Endothelial cell (in vitro differentiated cells): Measurements from ENCODE around the gene ABCA12. TPM values are rescaled to one million over a fixed set of nuclear protein-coding genes. Genes with fewer than 3 reads are reported as not detected.

Source experiments
- DNase-seq: peaks from one replicate; pipeline ENCODE4 v3.0.0; 2021; ENCODE audit warnings: low spot score
- H3K27ac Mint-ChIP-seq: one replicate; pipeline ENCODE4 v1.8.0; 2021; ENCODE audit warnings: mixed read lengths, inconsistent platforms; ENCODE audit not compliant: unreplicated experiment
- H3K27me3 Mint-ChIP-seq: one replicate; pipeline ENCODE4 v1.8.0; 2021; ENCODE audit warnings: mild to moderate bottlenecking, moderate library complexity, mixed read lengths, inconsistent platforms; ENCODE audit not compliant: unreplicated experiment
- H3K36me3 Mint-ChIP-seq: one replicate; pipeline ENCODE4 v1.8.0; 2021; ENCODE audit warnings: mild to moderate bottlenecking, low read depth, mixed read lengths, inconsistent platforms; ENCODE audit not compliant: unreplicated experiment
- H3K4me1 Mint-ChIP-seq: one replicate; pipeline ENCODE4 v1.8.0; 2021; ENCODE audit warnings: mild to moderate bottlenecking, mixed read lengths, inconsistent platforms; ENCODE audit not compliant: unreplicated experiment
- H3K4me3 Mint-ChIP-seq: one replicate; pipeline ENCODE4 v1.8.0; 2021; ENCODE audit warnings: mild to moderate bottlenecking, mixed read lengths, inconsistent platforms; ENCODE audit not compliant: unreplicated experiment
- H3K9me3 Mint-ChIP-seq: one replicate; pipeline ENCODE4 v1.8.0; 2021; ENCODE audit warnings: mixed read lengths, inconsistent platforms; ENCODE audit not compliant: unreplicated experiment
- CTCF ChIP-seq: fragments of 200-600 bp; sonication (generic); IDR thresholded peaks from one replicate; pipeline ENCODE4 v1.5.0; 2021; ENCODE audit warnings: antibody characterized with exemption; ENCODE audit not compliant: unreplicated experiment
- total RNA-seq: library from RNA; stranded (reverse); fragmentation: NEBNext Ultra II Directional; extraction: Animal tissue kit (Norgen Biotek cat#: 25700); gene quantifications from one replicate; pipeline ENCODE4 v1.2.1, GENCODE V29; 2021; ENCODE audit not compliant: unreplicated experiment

ABCA12 gene
- total RNA-seq, 1 donor from 2014 or later, result not detected

GRCh38 chr2:215027779-215028178 is 110.6 kb downstream of the ABCA12 start:
- H3K4me1 Mint-ChIP-seq, result peaks cover 3% of the 10 kb centered on the region

GRCh38 chr2:215022910-215023309 is 115.5 kb downstream of the ABCA12 start:
- Mint-ChIP-seq H3K27ac (no peak overlapping the region), H3K27me3 (no peaks in the 10 kb centered on the region), H3K4me1 (no peaks in the 10 kb centered on the region), H3K4me3 (no peak overlapping the region), H3K9me3 (no peaks in the 10 kb centered on the region), H3K36me3 (no peaks in the 10 kb centered on the region)
- TF ChIP-seq CTCF, result no peak
- DNase-seq, result no peak

More at GRCh38 chr2:215027779-215028178, 110.6 kb downstream of the ABCA12 start:
- H3K9me3 Mint-ChIP-seq, result no peaks in the 10 kb centered on the region
- DNase-seq, result no peak
- H3K27ac Mint-ChIP-seq, result no peak overlapping the region
- H3K27me3 Mint-ChIP-seq, result no peaks in the 10 kb centered on the region
- H3K4me3 Mint-ChIP-seq, result no peak overlapping the region
- TF ChIP-seq CTCF, result no peak
- H3K36me3 Mint-ChIP-seq, result no peaks in the 10 kb centered on the region

GRCh38 chr2:215022418-215022817 is 116.0 kb downstream of the ABCA12 start:
- H3K4me3 Mint-ChIP-seq, result no peak overlapping the region
- no peaks in the 10 kb centered on the region for H3K4me1 Mint-ChIP-seq
- no peaks in the 10 kb centered on the region for H3K9me3 Mint-ChIP-seq
- no peaks in the 10 kb centered on the region for H3K36me3 Mint-ChIP-seq
- TF ChIP-seq CTCF, result no peak
- H3K27me3 Mint-ChIP-seq, result no peaks in the 10 kb centered on the region
- H3K27ac Mint-ChIP-seq, result no peak overlapping the region
- DNase-seq, result no peak

- H3K36me3 Mint-ChIP-seq, result no peaks in the 10 kb centered on the region
- H3K27ac Mint-ChIP-seq, result no peak overlapping the region
- no peaks in the 10 kb centered on the region for H3K4me1 Mint-ChIP-seq
- no peaks in the 10 kb centered on the region for H3K27me3 Mint-ChIP-seq
- no peak overlapping the region for H3K4me3 Mint-ChIP-seq
- H3K9me3 Mint-ChIP-seq, result no peaks in the 10 kb centered on the region
- TF ChIP-seq CTCF, result no peak
- DNase-seq, result no peak
Measured at GRCh38 chr2:215020283-215020682, 118.1 kb downstream of the ABCA12 start.

- Mint-ChIP-seq H3K27ac (no peak overlapping the region), H3K9me3 (no peaks in the 10 kb centered on the region), H3K4me1 (no peaks in the 10 kb centered on the region), H3K36me3 (no peaks in the 10 kb centered on the region), H3K4me3 (no peak overlapping the region), H3K27me3 (no peaks in the 10 kb centered on the region)
- no peak for TF ChIP-seq CTCF
- DNase-seq, result no peak
Measured at GRCh38 chr2:215019521-215020145, 118.8 kb downstream of the ABCA12 start.
